Activated CD8-positive, alpha-beta memory T cell treated with anti-CD3 and anti-CD28 coated beads for 36 hours (primary cell): ENCODE data around the gene CYP2U1. TPM values are rescaled to one million over a fixed set of nuclear protein-coding genes. Genes with fewer than 3 reads are reported as not detected.
"Not testable (repeated sequence)": the region's sequence is repeated elsewhere in the genome, so short reads cannot be mapped to it uniquely, and the experiment has no call there.

ENCODE experiments used
- CTCF ChIA-PET: fragments of 350-600 bp; sonication (Branson Sonifier 250); formaldehyde crosslinking; loops from one replicate; lab custom pipeline; 2021; ENCODE audit warnings: antibody characterized with exemption; lab: Charles Lee
- POLR2A ChIA-PET: fragments of 350-600 bp; sonication (Branson Sonifier 250); formaldehyde crosslinking; loops from one replicate; lab custom pipeline; 2021; ENCODE audit warnings: antibody characterized with exemption; lab: Charles Lee
- total RNA-seq, 2 experiments: library from RNA; stranded (reverse); gene quantifications; one replicate each; pipeline ENCODE4 v1.2.3, GENCODE V29; 2021

The CYP2U1 gene
- total RNA-seq, 2 experiments from 2014 or later, result 2.9 to 3.1 TPM

DNA sequence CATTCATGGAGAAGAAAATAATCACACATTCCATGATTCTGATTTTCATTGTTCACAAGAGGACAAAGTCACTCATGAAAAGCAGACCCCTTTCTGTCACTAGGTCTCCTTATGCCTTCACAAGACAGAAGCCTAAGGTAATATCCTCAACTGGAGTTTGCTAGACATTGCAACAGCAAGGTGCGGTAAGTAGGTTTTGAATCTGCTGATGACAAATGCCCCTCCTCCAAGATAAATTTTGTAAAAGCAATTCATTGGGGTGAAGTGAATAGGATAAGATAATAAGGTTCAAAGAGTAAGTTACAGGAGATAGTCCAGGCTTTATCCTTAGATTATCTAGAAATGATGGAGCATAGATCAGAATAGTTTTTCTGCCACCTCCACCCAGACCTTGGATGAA is 16.1 kb upstream of the CYP2U1 start:
- ChIA-PET CTCF (interaction anchor here (1.5 kb wide), 1 partner anchor 157 kb away, joined by 3 read pairs; no protein-coding TSS in a partner anchor), POLR2A (no interaction called here)

DNA sequence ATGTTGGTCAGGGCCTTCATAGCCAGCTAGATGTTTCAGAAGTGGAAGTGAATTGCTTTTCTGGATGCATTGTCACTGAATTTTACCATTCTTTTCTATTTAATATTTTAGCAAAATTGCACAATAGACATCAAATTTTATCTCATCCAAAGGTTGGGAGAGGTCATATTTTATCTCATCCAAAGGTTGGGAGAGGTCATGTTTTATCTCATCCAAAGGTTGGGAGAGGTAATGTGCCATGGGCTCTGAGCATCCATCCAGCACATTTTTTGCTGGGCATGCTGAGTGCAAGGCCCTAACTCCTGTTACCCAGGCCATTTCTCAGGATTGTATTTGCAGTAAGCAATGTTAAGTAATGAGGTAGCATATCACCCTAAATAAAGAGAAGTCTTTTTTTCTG is 14.7 kb upstream of the CYP2U1 start:
- CTCF ChIA-PET, result no interaction called here

GRCh38 chr4:107917500-107917899 is 13.8 kb upstream of the CYP2U1 start:
- ChIA-PET CTCF (interaction anchor here (1.0 kb wide), 1 partner anchor 180 kb away, joined by 3 read pairs; no protein-coding TSS in a partner anchor), POLR2A (no interaction called here)

More for the DNA sequence above, 14.7 kb upstream of the CYP2U1 start:
- POLR2A ChIA-PET, result no interaction called here

DNA sequence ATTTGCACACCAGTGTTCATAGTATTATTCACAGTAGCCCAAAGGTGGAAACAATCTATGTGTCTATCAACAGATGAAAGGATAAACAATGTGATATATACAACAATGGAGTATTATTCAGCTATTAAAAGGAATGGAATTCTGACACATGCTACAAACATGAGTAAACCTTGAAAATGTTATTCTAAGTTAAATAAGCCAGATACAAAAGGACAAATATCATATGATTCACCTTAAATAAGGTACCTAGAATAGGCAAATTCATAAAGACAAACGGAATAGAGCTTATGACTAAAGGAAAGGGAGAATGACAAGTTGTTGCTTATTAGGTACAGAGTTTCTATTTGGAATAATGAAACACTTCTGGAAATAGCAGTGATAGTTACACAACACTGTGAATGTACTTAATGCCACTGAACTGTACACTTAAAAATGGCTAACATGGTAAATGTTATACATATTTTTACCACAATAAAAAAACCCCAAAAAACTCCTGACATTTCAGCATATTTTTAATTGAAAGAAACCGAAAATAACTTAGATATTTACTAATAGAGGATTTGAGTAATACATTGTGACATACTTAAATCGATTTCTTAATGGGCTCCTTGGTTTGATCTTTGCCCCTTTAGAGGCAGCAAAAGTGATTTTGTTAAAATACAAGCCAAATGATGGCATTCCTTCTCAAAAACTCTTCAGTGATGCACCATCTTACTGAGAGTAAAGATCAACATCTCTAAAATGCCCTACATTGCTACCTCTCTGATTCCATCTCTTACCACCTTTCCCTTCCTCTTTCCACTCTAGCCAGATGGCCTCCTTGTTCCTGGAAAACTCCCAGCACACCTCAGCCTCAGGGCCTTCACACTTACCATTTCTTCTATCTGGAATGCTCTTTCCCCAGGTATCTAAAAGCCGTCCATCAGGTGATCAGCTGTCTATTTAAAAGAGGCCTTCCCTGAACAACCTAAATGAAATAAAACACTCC is 8.6 kb upstream of the CYP2U1 start:
- POLR2A ChIA-PET, result no interaction called here
- CTCF ChIA-PET, result interaction anchor here (0.7 kb wide), 1 partner anchor 152 kb away, joined by 3 read pairs; no protein-coding TSS in a partner anchor

DNA sequence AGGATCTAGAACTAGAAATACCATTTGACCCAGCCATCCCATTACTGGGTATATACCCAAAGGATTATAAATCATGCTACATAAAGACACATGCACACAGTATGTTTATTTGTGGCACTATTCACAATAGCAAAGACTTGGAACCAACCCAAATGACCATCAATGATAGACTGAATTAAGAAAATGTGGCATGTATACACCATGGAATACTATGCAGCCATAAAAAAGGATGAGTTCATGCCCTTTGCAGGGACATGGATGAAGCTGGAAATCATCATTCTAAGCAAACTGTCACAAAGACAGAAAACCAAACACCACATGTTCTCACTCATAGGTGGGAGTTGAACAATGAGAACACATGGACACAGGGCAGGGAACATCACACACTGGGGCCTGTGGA is 5.6 kb upstream of the CYP2U1 start:
- CTCF ChIA-PET, POLR2A ChIA-PET: not testable (repeated sequence)

GRCh38 chr4:107926875-107927274 is 4.5 kb upstream of the CYP2U1 start:
- CTCF ChIA-PET, POLR2A ChIA-PET: not testable (repeated sequence)

GRCh38 chr4:107931775-107932321 is 499 bp downstream of the CYP2U1 start:
- POLR2A ChIA-PET, result interaction anchor here (0.9 kb wide), 1 partner anchor 212 kb away, joined by 3 read pairs; the partner anchor contains the start of gene PAPSS1
- CTCF ChIA-PET, result no interaction called here

DNA sequence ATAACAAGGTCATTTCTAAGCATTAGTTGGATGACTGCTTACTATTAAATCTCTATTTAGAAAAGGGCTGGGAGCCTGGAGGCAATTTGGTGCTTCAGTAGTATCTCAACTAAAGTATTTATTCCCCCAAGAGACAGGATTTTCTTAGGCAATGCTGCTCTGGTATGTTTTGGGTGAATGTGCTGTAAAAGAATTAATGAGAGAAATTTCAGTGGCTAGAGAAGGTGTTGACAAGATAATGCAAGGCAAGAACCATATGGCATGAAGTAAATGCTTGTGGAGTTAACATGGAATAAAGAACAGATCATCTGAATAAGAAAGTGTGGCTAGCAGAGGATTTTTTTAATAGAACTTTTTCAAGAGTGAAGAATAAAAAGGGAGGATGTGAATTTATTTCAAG is 3.9 kb downstream of the CYP2U1 start:
- ChIA-PET CTCF (no interaction called here), POLR2A (no interaction called here)

GRCh38 chr4:107937040-107937439 is 5.7 kb downstream of the CYP2U1 start:
- POLR2A ChIA-PET, result no interaction called here
- CTCF ChIA-PET, result no interaction called here

DNA sequence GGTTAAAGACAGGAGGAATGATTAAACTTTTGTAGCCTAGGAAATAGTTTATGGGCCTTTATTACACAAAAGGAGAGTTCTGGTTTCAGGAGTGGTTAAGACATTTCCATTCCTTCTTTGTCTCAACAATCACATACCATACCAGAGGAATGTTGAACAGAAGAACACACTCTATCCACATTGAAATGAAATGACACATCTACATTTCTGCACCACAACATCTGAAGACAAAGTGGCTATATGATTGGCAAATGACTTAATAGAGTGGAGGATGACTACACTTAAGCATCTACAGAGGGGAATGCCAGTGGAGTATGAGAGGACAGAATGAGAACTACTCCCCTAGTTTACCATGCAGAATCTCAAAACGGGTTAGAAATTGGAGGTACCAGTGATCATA is 8.0 kb downstream of the CYP2U1 start:
- ChIA-PET POLR2A (no interaction called here), CTCF (no interaction called here)

DNA sequence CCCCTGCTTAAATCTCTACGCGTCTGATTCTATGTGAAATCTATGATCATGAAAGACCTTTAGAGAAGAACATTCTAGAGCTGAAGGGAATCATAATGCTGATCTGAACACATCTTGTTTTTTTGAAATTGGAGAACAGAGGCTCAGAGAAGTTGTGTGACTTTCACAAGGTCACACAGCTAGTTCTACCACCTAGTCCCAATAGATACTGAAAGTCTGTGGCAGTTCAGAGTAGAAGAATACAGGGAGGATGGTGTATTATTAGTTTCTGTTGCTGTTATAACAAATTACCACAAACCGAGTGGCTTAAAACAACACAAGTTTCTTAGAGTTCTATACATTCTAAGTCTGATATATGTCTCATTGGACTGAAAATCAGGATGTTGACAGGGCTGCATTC is 14.5 kb downstream of the CYP2U1 start:
- ChIA-PET POLR2A (no interaction called here), CTCF (no interaction called here)

DNA sequence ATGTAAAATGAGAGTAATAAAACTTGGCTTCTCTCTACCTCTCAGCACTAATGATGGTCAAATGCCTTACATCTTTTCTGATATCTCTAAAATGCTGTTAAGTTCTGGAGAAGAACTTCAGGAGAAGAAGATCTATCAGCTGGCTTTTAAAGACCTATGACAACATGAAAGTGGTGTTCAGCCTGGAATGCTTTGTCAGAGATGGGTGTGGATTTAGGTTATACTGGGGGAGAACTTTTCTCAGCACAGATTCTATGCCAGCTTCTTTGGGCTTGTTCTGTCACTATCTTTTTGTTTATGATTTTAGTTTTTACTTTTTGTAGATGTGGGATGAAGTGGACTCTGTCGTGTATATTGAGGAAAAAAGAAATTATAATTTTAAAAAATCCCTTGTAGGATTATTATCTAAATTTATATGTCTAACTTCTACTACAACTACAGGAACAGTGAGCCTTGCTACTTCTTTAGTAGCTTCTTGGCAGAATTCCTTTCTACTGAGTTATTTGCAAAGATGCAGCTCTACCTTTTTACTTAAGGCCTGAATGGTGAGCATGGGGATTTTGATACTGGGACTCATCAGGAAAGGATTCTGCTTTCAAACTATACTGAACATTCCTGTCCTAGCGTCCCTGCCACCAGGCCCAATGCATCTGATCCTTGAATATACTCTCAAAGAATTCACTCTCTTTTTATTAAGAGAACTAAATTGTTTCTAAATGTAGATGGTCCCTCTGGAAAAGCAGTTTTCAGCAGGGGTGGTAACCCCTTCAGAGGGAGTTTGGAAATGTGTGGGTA is 19.6 kb downstream of the CYP2U1 start:
- CTCF ChIA-PET, result no interaction called here
- POLR2A ChIA-PET, result no interaction called here

DNA sequence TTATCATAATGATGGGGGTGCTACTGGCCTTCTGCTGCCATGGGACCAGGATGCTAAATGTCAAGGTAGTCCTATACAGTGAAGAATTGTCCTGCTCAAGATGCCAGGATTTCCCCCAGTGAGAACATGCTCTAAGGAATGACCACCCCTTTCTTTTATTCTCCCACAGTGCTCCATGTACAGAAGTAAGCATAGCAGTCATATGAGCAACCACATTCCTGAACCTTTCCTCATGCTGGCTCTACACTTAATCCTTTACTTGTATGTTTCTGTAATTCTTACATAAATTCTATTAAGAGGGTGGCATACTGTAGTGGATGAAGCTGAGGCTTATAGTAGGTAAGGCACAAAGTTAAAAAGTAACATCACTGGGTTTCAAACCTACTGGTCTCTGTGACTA is 20.2 kb downstream of the CYP2U1 start:
- ChIA-PET POLR2A (no interaction called here), CTCF (no interaction called here)

DNA sequence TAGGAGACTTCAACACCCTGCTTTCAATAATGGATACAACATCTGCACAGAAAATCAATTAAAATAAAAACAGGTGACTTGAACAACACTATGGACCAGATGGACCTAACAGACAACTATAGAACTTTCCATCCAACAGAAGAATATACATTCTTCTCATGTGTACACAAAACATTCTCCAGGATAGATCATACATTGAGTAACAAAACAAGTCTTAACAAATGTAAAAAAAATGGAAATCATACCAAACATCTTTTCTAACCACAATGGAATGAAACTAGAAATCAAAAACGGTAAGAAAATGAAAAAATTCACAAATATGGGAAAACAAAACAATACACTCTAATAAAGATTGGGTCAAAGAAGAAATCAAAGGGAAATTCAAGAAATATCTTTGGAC is 24.7 kb downstream of the CYP2U1 start:
- ChIA-PET CTCF (no interaction called here), POLR2A (no interaction called here)

GRCh38 chr4:107966903-107967302 is 35.6 kb downstream of the CYP2U1 start:
- ChIA-PET POLR2A (no interaction called here), CTCF (no interaction called here)

DNA sequence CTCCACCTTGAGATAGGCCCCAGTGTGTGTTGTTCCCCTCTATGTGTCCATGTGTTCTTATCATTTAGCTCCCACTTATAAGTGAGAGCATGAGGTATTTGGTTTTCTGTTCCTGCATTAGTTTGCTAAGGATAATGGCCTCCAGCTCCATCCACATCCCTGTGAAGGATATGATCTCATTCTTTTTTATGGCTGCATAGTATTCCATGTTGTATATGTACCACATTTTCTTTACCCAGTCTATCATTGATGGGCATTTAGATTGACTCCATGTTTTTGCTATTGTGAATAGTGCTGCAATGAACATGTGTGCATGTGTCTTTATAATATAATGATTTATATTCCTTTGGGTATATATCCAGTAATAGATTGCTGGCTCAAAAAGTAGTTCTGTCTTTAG is 36.2 kb downstream of the CYP2U1 start:
- CTCF ChIA-PET, POLR2A ChIA-PET: not testable (repeated sequence)

- POLR2A ChIA-PET, CTCF ChIA-PET: not testable (repeated sequence)
These were observed 36.6 kb downstream of the CYP2U1 start for GRCh38 chr4:107967921-107968320.

GRCh38 chr4:107970063-107970798 is 38.9 kb downstream of the CYP2U1 start:
- POLR2A ChIA-PET, result no interaction called here
- CTCF ChIA-PET, result no interaction called here

DNA sequence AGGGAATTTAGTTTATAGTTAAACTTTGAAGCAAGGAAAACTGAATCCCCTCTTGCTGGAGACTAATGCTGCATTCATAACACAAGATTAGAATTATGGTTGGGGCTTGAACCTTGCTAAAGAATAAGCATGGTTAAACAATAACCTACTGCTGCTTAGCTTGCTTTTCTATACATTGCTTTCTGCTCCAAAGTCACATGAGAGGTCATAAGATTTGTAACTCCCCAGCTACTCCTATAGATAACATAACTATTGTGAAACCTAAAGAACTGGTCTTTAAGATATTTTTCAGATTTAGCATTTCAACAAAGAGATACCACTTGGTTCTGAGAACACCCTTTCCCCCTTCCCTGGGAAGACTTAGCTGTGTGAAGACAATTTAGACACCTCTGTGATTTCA is 41.3 kb downstream of the CYP2U1 start:
- ChIA-PET CTCF (no interaction called here), POLR2A (no interaction called here)
